GM18498 (cell line): ENCODE results near the gene PPIP5K2.
A peak's percentile ranks its signal among the peaks of the same experiment; 100 is the strongest.
"Not testable (repeated sequence)": the region's sequence is repeated elsewhere in the genome, so short reads cannot be mapped to it uniquely, and the experiment has no call there.

Source experiments
- ATAC-seq: cut with Tn5 transposase; IDR thresholded peaks from one replicate; pipeline ENCODE4 v1.9.1; 2021; ENCODE audit warnings: mild to moderate bottlenecking, moderate library complexity; ENCODE audit not compliant: unreplicated experiment

PPIP5K2 gene

DNA sequence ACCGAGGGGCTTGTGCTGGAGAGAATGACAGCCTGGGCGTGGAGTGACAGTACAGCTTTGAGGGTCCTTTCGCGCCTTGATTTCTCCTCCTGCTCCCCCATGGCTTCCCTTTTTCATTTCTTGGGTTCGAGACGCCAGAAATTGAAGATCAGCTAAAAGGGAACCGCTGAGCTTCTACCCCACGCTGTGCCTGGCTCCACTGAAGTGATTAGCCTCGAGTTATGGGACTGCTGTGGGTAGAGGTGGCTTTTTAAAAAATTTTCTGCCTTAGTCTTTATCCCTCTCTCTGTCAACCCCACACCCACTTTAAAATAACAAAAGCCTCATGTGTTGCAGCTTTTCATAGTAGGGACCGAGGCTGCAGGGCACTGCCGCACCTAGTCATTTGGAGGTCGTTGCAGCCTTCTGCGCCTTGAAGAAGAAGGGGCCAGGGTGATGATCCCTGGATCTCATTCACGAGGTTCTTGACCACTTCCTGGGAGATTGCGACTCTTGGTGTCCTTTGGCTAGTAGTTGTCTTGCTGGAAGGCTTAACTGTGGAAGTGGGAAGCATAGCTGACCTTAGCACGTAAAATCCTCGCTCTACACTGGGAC is 603 bp downstream of the PPIP5K2 start:
- peak; percentile 1 for ATAC-seq

DNA sequence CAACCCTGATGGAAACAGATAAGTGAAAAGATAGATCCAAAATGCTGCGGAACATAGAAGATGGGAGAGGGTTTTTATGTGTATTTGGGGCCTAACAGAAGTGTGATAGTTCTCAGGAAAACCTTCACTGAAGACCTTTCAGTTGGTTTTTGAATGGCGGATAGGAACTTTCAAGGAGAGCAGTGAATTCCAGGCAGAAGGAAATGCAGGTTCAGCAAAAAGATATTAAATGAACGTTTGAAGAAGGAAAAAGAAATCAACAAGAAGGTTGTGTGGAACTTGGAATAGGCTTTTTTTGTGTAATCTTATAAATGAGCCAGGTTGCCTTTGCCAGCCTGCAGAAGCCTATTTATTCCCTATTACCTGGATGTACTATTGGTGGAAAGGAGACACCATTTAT is 2.1 kb downstream of the PPIP5K2 start:
- ATAC-seq = no peak

DNA sequence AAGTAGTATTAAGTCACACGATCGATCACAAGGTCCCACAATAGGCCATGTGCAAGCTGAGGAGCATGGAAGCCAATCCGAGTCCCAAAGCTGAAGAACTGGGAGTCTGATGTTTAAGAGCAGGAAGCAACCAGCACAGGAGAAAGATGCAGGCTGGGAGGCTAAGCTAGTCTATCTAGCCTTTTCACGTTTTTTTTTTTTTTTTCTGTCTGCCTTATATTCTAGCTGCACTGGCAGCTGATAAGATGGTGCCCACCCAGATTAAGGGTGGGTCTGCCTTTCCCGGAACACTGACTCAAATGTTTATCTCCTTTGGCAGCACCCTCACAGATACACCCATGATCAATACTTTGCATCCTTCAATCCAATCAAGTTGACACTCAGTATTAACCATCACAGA is 6.5 kb downstream of the PPIP5K2 start:
- no peak for ATAC-seq

DNA sequence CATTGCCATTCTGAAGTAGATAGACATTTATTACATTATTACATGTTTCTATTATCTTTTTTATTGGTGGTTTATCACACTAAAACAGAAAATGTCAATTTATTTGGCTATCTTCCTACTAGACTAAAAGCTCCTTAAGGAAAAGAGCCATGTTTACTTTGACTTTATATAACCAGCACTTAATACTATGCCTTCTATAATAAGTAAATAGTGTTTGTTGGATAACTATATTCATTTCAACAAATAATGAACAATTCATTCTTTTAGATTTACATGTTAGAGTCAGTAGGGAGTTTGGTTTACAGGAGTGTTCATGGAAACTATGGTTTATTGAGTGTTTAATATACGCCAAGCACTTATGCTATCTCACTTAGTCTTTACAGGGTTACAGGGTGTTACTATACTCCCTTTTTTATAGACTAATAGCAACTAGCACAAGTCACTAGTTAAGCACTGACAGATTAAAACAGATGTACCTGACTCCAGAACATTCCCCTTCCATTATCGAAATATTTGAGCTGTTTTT is 7.3 kb downstream of the PPIP5K2 start:
- no peak for ATAC-seq

DNA sequence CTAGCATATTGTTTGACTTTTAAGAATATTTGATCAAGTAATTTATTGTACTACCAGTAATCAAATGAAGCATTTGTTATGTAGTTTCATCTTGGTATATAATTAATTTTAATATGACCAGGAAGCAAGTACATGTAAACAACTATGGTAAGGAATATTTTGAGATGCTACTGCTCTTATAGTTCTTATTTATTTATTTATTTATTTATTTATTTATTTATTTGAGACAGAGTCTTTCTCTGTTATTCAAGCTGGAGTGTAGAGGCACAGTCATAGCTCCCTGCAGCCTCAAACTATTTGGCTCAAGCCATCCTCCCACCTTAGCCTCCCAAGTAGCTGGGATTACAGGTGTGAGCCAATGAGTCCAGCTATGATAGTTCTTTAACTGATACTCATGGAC is 8.1 kb downstream of the PPIP5K2 start:
- no peak for ATAC-seq

DNA sequence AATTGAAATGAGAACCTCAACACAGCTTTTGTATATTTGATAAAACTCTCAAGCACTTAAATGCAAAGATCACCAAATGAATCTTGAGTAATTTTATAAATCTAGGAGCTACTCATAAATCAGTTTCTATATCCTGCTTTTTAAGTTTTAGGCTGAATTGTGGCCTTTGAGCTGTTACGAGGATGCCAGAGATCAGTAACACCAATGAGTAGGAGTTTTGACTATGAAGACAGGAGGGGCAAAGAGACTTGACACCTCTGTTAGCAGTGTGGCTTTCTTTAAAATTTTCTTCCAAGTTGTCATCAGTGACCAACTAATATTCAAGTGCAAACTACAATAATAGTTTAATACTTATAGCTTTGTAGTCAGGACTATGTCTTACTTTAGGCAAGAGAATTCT is 12.6 kb downstream of the PPIP5K2 start:
- ATAC-seq = no peak

DNA sequence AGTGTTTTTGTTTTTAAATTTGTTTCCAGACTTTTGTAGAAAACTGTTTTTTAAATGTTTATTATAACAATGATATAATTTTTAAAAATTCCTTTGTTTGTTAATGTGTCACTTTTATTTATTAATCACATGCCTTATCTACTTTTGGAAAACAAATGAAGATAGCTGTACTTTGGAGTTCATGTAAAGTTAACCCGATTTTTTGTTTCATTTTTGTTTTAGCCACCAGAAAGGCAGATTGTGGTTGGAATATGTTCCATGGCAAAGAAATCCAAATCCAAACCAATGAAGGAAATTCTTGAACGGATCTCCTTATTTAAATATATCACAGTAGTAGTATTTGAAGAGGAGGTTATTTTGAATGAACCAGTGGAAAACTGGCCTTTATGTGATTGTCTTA is 13.1 kb downstream of the PPIP5K2 start:
- no peak for ATAC-seq

DNA sequence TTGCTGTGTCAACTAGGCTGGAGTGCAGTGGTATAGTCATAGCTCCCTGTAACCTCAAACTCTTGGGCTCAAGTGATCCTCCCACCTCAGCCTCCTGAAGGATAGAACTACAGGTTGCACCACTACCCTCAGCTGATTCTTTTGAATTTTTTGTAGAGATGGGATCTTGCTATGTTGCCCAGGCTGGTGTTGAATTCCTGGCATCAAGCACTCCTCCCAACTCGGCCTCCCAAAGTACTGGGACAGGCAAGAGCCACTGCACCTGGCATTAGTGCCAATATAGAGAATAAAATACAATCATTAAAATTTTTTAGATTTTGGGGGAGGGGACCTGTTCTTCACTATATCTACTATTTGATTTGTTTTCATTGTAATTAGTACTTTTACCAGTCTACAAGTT is 15.4 kb downstream of the PPIP5K2 start:
- ATAC-seq = no peak

DNA sequence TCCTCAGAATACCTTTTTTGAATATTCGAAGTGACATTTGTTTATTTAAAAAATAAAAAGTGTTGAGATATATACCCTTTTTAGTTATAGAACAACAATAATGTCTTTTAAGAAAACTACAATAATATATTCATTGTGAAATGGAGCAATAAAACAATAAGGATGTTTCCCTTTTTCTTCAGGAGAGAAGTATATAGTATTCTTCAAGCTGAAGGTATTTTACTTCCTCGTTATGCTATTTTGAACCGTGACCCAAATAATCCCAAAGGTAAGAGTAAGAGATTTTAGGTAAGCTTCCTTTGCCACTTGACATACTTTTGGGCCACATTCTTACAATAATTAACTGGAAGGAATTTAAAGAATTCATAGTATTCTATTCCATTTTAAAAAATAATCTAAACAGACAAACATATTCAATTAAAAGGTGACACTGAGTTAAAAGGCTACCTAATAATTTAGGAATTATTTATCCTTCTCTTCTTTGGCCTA is 18.1 kb downstream of the PPIP5K2 start:
- no peak for ATAC-seq

DNA sequence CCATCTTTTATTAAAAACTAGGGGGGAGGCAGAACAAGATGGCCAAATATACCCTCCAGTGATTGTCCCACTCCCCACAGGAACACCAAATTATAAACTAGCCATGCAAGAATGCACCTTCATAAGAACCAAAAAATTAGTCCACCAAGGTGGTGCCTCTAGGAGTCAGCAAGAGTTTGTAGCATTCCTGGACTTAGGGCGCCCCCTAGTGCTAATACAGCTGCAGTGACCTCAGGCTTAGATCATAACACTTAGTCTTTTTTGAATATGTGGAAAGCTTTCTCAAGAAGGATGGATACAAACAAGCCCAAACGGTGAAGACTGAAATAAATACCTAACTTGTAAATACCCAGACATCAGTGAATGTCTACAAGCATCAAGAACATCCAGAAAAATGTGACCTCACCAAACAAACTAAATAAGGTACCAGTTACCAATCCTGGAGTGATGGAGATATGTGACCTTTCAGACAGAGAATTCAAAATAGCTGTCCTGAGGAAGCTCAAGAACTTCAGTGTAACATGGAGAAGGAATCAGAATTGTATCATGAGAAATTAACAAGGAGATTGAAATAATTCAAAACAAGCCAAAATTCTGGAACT is 19.3 kb downstream of the PPIP5K2 start:
- ATAC-seq = peak; percentile 97

DNA sequence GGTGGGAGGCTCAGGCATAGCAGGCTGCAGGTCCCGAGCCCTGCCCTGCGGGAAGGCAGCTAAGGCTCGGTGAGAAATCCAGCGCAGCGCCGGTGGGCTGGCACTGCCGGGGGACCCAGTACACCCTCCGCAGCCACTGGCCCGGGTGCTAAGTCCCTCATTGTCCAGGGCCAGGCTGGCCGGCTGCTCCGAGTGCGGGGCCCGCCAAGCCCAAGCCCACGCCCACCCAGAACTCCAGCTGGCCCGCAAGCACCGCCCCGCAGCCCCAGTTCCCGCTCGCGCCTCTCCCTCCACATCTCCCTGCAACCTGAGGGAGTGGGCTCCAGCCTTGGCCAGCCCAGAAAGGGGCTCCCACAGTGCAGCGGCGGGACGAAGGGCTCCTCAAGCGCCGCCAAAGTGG is 22.0 kb downstream of the PPIP5K2 start:
- not testable (repeated sequence) for ATAC-seq

DNA sequence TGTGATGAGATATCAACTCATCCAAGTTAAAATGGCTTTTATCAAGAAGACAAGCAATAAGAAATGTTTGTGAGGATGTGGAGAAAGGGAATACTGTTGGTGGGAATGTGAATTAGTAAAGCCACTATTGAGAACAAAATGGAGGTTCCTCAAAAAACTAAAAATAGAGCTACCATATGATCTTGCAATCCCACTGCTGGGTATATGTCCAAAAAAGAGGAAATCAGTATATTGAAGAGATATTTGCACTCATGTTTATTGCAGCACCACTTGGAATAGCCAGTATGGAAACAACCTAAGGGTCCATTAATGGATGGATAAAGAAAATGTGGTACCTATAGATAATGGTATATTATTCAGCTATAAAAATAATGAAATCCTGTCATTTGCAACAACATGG is 25.1 kb downstream of the PPIP5K2 start:
- ATAC-seq = no peak

DNA sequence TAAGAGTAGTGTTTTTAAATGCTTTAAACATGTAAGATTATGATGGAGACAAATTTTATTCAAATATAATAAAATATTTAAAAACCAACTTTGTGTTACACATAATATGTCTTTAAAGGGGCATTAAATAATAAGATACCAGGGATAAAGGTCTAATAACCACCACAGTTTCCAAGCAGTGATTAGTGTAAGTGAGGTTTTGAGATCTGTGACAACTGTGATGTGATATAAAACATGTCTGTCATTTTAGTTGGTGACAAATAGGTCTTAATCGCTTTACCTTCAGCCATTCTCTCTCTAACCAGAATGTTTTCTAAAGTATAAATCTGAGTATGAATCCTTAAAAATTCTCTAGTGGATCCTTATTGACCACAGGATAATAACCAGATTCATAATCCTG is 28.1 kb downstream of the PPIP5K2 start:
- no peak for ATAC-seq

DNA sequence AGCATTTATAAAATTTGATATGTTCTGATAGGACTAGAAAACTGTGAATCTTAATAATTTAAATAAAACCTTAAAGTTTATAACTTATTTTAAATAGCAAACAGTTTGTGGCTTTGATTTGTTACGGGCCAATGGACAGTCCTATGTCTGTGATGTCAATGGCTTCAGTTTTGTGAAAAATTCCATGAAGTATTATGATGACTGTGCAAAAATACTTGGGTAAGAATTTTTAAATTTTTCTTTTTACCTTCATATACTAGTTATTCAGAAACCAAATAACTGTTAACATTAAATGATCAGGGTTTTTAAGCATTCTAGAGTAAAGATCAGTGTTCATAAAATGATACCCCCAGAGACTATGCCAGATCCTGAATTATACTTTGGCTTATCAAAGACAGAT is 31.1 kb downstream of the PPIP5K2 start:
- ATAC-seq = no peak

DNA sequence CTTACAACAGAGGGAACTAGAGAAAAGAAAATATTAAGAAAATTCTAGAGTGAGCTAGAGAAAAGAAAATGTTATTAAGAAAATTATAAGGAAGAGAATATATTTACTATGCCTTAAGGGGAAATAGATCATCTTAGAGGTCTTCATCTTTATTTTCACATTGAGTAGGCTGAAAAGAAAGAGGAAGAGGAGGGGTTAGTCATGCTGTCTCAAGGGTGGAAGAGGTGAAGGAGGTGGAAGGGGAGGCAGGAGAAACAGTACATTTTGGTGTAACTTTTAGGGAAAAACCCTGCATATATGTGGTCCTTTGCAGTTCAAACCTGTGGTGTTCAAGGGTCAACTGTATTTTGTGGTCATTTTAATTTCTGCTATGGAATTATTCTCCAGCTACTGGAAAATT is 46.6 kb downstream of the PPIP5K2 start:
- ATAC-seq = no peak

DNA sequence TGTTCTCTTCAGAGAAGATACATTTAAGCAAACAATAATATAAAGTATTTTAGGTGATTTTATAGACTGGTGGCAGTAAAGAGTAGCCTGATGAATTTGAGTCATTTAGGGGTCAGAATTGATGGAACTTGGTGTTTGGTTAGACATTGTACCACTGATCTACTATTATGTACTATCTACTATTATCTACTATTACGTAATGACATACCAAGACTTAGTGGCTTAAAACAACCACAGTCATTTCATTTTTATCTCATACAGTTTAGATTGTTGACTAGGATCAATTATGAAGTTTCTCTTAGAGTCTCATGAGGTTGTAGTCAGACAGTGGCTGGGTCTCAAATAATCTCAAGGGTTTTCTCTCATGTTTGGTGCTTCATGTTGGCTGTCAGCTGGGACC is 54.0 kb downstream of the PPIP5K2 start:
- no peak for ATAC-seq

DNA sequence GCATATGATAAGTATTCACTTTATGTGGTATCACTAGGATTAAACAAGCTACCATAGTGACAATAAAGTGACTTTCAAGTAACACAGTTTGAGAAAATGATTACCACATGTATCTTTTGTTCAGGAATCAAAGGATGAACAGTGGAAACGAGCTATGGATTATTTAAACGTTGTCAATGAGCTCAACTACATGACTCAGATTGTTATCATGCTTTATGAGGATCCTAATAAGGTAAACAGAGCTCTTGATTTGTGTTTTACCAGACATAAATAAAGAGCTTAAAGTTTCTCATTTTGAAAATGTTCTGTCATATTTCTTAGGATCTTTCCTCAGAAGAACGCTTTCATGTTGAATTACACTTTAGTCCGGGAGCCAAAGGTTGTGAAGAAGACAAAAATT is 57.4 kb downstream of the PPIP5K2 start:
- no peak for ATAC-seq

DNA sequence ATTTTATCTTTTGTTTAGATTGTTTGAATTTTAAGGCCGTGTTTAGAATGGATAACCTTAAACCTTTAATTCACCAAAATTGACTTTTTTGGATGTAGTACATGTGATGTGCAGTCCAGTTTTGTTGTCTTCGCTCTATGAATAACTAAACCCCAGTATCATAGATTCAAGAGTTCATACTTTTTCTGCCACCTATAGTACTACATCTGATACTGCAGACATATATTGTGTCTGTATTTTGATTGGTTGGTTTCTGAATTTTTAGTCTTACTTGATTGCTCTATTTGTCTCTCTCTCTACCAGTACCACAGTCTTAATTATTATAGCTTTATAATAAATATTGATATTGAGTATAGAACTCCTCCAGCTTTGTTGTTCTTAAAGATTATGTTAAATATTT is 58.1 kb downstream of the PPIP5K2 start:
- ATAC-seq = no peak

DNA sequence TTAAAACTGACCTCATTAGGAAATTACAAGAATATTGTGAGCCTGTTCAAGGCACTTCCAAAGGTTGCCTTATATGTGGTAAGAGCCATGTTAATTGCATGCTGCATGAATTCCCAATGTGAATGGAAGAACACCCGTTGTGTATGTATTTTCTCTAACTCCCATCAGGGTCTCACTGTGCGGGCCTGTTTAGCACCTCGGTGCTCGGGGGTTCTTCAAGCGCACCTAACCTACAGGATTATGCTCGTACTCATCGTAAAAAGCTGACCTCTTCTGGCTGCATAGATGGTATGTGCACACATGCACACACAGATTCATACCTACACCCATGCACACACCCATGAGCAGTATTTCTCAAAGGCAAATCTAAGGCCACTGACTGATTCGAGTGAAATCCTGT is 66.1 kb downstream of the PPIP5K2 start:
- ATAC-seq = no peak

DNA sequence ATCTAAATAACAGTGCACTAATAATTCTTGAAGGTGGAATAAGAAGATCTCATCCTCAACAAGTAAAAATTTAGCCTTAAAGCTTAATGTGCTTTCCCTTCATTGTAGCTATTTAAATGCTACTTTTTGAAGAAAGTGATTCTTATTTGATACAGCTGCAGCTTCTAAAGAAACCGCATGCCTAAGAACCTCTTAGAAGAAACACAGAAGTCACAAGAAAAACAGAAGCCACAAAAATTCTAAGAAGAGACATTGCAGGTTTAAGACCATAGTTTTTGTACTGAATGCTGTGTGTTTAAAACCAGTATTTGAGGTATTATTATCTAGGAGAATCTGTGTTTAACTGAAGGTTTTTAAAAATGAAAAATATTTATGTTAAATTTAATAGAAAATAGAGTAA is 68.3 kb downstream of the PPIP5K2 start:
- no peak for ATAC-seq

DNA sequence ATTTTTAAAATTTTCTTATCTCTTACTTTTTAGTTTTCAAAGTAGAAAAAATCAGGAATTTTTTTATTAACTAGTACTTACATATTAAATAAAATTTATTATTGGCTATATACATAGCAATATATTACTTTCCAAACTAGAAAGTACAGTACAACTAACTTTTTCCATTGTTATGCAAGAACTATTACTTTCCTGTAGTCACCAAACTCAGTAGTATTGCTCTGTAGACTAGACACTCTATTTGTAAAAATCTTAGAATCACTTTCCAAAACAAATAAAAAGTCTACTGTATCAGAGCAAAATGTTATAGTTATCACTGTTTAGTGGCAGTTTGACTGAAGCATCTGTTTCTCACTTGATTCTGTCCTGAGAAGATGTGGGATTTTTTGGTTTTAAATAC is 83.1 kb downstream of the PPIP5K2 start:
- ATAC-seq = no peak

DNA sequence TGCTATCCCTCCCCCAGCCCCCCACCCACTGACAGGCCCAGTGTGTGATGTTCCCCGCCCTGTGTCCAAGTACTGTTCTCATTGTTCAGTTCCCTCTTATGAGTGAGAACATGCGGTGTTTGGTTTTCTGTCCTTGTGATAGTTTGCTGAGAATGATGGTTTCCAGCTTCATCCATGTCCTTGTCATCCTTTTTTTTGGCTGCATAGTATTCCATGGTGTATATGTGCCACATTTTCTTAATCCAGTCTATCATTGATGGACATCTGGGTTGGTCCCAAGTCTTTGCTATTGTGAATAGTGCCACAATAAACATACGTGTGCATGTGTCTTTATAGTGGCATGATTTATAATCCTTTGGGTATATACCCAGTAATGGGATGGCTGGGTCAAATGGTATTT is 84.9 kb downstream of the PPIP5K2 start:
- not testable (repeated sequence) for ATAC-seq
